Activated CD4-positive, alpha-beta T cell treated with anti-CD3 and anti-CD28 coated beads, Interleukin-2, amount 50 U/mL, for 1 hour (primary cell): ENCODE results near the gene NIPA2.

Source experiments
- DNase-seq: peaks from one replicate; pipeline ENCODE4 v3.0.0-alpha.2; 2020

Gene NIPA2

DNA sequence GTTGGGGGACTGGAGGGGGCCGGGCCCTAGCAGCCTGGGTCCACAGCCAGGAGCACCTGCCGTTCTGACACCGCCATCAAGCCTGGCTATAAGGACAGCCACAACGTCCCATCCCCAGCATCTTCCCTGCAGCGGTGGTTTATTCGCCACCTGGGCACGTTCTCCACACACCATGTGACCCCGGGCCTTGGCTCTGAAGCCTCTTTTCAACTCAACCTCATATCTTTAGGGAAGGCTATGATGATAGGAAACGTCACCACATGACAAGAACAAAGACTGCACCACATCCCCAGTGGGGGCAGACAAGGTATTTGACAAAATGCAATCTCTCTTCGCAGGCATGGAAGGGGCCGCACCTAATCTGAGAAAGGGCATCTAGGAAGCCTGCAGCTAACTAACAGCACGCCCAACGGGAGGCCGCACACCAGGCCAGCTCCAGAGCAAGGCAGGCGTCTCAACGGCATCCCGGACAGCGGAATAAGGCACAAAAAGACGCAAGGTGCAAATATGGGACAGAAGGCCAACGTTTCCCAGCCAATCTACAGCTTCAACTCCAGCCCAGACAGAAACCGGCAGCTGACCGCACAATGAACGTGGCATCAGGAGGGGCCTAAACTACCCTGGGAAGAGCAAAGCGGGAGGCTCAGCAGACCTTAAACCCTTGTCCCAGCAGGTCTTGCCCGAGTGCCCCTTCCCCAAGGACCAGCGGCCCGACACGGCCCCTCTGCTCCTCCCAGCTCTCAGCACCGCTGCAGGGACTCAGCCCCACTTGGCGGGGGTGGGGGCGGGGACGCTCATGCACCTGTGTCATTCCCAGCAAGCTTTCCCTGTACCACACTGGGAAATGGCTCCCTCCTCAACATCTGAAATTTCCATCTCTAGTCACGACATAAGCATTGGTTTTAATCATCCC lies 41.9 kb downstream of the NIPA2 start:
- DNase-seq = no peak

DNA sequence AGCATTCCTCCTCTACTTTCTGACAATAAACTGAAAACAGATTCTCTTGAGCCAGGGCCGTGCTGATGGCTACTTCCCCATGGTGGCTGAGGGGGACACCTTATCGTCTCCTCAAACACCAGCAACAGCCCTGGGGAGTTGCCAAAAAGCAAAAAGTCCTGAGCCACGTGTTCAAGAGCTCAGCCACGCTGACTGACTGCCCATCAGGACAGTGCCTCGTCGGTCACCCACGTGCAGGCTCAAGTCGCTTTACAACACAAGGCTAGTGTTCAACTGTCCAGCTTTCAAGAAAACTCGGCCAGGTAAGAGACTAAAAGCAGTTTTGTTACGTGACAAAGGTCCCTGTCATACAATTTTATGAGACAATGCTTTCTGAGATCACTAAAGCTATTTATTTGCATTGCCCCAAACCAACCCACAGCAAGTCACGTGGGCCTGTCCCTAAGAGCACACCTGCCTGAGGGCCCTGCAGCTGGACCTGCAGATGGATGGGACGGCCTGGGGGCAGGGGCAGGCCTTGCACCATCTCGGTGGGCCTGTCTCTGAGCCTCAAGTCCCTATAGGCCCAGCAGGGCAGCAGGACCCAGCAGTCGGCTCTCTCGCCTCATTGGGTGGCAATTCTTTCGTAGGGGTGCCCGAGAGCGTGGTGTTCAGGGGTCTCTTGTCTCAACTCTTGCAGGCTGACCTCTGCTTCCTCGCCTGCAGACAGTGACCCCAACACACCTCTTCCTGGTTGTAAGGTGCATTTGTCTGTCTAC lies 42.7 kb downstream of the NIPA2 start:
- DNase-seq = no peak

DNA sequence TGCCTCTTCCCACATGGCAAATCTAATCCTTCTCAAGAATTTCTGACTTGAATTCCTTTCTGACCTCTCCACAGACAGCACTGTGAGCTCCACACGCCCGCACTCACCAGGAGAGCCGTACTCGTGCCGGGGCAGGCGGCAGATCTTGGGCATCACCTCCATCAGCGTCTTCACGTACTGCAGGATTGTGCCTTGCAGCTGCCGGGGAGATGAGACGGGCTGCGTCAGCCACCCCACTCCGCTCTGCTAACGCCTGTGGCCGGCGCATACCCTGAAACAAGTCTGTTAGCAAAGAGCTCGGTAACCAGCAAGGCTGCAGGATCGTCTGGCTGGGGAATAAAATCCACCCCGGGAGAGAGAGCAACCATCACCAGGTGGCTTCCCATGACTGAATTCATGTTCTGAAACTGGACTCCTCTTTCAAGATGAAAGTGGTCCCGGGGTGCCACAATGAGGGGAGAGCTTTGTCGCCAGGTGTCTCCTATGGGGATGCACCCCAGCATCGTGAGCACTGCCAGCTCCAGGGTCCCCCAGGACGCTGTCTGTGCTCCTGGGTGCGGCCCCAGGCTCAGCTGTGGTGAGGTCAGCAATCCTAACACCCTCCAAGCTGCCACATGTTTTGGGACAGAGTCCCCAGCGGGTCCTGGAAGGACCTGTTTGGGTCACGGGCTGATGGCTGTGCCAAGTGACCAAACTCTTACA lies 43.4 kb downstream of the NIPA2 start:
- DNase-seq = no peak

DNA sequence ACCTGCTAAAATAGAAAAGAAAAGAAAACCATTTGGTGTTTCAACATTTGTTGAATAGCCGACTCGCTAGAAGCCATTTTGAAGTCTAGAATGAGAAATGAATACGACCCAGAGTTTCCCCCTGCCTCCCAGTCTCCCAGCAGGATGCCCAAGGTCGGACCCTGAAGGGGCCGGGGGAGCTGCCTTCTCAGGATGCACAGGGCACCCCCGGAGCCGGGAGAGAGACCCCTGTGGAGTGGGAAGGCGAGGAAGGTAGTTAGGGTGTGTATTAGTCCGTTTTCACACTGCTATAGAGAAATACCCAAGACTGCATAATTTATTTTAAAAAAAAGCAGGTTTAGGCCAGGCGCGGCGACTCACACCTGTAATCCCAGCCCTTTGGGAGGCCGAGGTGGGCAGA lies 44.7 kb downstream of the NIPA2 start:
- no peak for DNase-seq

DNA sequence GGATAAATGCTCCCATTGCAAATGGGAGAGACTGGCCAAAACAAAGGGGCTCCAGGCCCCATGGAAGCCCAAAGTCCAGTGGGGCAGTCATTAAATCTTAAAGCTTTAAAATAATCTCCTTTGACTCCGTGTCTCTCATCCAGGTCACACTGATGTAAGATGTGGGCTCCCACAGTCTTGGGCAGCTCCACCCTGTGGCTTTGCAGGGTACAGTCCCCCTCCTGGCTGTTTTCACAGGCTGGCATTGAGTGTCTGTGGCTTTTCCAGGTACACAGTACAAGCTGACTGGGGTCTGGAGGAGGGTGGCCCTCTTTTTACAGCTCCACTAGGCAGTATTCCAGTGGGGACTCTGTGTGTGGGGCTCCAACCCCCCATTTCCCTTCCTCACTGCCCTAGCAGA lies 45.9 kb downstream of the NIPA2 start:
- DNase-seq = no peak

DNA sequence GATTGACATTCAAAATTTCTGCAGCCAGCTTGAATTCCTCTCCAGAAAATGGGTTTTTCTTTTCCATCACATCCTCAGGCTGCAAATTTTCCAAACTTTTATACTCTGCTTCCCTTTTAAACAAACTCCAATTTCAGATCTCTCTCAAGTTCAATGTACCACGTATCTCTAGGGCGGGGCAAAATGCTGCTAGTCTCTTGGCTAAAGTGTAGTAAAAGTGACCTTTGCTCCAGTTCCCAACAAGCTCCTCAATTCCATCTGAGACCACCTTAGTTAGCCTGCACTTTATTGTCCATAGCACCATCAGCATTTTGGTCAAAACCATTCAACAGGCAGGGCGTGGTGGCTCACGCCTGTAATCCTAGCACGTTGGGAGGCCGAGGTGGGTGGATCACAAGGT lies 46.7 kb downstream of the NIPA2 start:
- no peak for DNase-seq

DNA sequence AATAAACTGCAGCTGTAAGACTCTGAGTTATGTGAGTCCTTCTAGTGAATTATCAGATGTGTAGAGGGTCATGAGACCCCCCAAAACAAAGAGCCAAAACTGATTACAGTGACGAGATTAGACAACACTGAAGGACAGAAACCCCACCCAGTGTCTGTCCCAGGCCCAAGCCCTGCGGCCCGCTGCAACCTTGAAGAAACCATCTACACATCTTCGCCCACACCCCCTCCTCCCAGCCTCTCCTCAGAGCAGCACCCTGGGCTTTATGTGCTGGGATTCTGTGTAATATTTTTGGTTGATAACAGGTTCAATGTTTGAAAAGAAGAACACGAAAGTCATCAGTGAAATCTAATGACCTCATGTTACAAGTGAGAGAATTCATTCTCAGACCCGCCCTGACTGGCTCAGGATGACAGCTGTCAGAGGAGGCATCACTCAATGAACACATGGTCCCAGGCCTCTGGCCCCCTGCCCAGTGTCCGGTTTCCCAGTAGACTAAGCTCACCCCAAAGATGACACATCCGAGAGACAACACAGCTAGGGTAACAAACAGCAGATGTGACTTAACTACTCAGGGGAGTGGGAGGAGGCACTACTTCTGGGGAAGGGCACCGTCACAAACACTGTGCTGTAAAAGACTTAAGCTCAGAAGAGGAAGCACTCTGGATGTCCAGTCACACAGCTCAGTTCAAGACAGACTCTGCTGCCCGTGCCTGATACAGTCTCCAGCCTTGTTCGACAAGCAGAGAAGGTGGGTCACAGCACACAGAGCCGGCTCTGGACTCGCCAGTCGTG lies 48.9 kb downstream of the NIPA2 start:
- no peak for DNase-seq

DNA sequence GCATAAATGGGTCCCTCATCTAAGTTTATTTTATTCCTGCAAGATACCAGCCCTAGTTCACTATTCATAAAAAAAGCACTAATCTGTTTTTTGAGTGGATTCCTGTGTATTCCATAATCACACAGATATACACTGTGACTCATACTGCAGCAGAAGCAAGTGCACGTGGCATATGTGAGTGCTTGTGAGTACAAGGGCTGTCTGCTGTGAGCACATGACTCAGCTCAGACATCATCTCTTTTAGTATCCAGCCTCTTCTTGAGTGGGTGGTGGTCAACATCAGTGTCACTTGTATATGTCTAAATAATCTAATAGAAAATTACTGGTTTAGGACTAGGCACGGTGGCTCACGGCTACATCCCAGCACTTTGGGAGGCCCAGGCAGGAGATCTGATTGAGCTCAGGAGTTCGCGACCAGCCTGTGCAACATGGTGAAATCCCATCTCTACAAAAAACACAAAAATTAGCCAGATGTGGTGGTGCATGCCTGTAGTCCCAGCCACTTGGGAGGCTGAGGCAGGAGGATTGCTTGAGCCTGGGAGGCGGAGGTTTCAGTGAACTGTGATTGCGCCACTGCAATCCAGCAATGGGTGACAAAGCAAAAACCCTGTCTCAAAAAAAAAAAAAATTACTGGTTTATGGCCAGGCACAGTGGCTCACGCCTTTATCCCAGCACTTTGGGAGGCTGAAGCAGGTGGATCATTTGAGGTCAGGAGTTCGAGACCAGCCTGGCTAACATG lies 49.8 kb downstream of the NIPA2 start:
- no peak for DNase-seq

DNA sequence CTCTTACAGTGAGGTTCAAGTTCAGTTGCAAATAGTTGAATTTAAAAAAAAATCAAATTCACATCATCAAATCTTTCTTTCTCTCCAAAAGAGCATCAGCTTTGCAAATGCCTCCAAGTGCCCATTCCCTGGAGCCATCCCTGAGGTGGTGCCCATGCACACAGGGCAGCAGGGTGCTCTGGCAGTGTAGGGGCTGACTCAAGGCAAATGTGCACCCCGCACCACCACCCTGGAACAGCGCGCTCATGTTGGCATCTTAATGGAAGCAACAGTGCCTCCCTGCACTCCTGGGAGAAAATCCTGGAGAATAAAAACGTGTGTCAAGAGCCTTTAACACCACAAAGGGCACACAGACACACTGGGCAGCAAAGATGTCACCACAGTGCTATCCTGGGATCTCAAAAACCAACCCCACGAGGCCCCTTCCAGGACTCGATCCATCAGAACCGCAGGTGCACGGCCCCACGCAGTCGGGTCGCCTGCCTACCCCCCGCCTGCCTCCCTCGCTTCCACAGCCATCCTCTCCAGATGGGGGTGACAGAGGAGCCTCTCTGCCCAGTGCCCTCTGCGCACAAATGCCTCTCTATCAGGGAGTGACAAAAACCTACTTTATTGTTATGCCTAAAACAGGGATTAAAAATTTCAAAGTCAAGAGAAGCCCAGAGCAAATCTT lies 50.8 kb downstream of the NIPA2 start:
- DNase-seq = no peak

DNA sequence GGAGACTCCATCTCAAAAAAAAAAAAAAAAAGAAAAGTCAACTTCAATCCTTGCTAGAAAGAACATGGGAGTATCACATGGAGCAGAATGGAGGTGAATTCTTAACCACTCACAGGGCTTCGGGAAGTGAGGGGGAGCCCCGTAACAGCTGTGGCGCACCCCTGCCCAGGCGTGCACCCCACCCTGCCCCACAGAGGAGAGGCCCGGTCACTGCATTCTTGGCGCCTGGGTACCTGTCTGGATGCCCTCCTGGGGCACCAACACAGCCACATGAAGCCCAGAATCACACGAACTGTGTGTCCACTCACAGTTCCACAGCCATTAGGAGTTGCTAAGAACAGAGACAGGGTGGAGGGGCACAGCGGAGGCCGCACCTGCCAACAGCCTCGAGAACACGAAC lies 51.8 kb downstream of the NIPA2 start:
- no peak for DNase-seq

DNA sequence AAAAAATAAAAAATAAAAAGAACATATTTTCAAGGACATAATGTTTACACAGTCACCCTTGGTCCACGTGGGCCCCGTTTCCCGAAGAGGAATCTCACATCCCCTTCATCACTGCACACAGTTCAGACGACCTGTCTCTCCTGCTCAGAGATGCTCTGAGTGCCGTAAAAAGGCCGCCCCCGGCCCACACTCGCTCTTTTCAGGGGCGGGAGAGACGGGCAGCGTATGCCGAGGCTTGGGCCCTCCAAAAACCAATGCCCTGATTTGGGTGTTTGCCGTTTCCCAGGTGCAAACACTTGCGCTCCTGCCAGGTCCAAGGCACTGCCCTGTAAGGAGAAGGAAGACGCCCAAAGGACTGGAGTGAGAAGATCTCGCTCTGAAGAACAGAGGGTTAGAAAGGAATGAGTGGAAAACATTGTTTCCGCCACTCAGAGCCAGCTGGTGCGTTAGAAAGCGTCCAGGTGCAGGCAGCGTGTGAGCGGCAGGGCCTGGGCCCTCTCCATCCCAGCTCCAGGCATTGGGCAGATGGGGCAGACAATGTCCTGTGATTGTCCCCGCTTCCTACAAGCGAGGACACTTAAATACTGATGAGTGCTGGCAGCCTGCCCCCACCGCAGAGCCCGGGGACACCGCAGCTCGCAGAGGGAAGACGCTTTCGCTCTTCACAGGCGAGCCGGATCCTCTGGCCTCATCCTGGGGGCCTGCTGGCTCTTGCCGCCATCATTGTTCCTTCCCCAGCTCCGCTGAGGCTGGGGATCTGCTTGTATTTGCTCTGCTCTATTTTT lies 53.2 kb downstream of the NIPA2 start:
- DNase-seq = no peak

DNA sequence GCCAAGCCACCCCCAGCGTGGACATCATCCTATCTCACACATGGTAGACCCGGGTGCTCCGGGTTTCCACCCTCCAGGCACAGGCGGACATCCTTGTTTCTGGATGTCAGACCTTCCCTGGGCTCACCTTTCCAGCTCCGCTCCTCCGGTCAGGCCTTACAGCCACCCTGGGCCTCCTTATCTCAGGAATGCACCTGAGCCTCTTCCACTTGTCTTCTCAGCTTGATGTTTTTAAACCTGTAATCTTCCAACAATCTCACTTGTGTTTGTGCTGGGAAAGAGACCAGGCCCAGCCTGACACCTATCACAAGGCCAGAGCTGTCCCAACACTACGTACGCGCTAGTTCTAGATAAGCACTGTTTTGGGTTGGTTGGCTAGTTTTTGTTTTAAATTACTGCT lies 53.9 kb downstream of the NIPA2 start:
- DNase-seq = no peak

DNA sequence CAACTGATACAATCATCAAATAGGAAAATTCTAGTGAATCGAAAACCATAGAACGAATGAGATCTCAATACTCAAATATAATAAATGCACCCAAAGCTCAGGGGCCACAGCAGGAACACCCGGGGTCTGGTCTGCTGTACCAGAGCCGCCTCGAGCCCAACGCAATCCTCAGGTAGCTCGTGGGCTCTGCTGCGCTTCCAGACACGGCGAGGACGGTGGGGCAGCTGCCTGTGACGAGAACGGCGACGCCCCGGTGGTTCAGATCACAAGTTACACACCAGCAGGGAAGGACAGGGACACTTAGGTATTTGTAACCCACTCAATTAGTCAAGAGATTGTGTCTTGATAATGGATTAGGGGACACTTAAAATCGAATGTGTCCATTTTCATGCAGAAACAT lies 54.6 kb downstream of the NIPA2 start:
- DNase-seq = no peak

DNA sequence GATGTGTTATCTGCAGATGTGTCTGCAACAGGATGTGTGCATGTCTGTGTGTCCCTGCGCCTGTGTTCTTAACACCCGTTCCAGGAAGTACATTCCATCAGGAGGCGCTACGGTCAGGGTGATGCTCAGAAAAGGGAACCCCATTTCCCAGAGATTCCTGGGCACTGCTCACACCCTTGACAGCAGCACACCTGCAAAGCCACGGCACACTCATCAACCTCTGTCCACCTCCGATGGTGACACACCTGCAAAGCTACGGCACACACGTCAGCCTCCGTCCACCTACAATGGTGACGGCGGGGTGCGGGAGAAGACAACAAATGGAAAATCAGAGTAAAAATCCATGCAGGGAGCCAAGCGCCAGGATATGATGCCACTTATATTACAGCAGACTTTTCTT lies 55.4 kb downstream of the NIPA2 start:
- no peak for DNase-seq

DNA sequence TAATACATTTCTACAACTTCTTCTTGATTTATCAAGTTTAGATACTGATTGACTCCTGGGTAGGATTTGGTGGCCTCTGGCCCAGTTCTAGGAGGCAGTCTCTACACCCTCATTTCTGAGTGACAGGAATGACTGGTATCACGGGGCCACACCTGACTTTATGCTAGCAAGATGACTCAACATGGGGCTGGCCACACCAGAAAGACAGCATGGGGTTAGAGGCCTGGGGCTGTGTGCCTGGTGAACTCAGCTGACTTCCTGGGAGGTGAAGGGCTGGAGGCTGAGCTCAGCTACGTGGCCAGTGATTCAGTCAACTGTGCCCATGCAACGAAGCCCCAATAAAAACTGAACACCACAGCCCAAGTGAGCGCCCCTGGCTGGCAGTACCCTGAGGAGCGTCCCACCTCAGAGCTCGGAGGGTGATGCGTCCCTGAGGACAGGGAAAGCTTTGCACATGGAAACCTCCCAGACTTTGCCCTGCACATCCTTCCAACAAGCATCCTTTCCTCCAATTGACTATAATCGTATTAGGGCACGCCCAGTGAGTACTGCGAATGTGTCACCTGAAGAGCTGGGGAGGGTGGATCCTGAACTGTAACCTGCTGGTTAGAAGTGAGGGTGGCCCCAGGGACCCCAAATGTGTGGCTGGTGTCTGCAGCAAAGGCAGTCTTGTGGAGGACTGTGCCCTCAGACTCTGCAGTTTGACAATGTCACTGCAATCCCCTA lies 57.2 kb downstream of the NIPA2 start:
- DNase-seq = no peak

DNA sequence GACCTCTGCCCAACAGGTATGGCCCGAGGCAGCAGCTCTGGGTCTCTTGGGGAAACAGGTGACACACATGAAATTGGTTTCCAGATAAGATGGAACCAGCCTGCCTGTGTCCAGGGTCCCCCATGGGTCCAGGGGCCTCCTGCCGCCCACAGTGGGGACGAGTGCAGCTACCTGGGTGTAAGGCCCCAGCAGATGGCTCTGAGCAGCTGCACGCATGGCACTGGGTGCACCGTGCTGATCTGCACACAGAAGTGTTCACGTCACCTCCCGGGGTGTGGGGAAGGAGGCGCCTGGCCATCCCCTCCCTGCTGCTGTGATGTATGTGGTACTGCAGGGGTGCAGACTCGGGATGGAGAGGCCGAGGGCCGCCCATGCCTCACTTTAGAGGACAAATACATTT lies 63.6 kb downstream of the NIPA2 start:
- no peak for DNase-seq

DNA sequence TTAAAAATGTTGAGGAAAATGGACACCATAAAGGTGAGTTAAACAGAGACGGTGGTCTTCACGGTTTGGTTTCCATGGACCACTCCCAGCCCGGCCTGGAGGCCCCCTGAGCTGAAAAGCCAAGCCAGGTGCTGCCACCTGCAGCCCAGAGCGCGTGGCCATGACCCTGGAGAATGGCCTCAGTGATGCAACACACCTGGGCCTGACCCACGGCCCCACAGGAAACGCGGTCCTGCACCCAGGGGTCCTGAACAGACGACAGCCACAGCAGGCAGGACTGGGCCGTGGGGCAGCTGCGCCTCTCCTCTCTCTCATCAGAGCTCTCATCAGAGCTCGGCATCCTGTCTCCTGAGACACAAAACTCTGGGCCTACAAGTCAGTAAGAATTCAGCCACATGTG lies 64.1 kb downstream of the NIPA2 start:
- DNase-seq = no peak

DNA sequence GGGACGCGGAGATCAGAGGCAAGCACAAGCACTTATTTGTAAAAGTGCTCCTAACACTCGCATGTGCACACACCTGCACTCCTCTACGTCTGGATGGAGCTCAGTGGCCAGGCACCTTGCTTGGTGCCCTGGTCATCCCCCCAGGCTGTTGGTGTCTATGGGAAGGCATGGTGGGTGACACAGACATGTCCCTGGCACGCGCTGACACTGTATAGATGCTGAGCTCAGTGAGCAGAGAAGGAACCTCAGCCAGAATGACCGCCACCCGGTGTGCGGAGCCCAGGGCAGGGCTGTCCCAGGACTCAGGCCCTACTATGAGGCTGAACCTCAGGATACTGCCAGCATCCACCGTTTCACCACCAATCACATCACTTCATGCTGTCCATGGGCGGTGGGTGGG lies 64.5 kb downstream of the NIPA2 start:
- no peak for DNase-seq

DNA sequence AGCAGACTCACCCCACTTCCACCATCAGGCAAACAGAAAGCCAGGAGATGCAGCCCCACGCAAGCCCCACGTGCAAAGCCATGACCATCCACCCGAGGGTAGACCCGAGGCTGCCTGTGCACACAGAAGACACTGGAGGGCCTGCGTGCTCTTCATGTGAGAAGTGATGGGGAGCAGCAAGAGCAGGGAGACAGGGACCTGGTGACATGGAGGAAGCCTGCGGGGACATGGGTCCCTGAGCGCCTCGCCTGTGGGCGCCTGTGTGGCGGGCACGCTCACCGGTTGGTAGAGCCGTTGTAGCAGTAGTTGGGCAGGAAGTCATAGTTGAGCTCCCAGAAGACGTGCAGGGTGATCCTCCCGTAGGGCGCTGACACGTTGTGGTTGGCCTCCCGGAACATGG lies 65.0 kb downstream of the NIPA2 start:
- no peak for DNase-seq

DNA sequence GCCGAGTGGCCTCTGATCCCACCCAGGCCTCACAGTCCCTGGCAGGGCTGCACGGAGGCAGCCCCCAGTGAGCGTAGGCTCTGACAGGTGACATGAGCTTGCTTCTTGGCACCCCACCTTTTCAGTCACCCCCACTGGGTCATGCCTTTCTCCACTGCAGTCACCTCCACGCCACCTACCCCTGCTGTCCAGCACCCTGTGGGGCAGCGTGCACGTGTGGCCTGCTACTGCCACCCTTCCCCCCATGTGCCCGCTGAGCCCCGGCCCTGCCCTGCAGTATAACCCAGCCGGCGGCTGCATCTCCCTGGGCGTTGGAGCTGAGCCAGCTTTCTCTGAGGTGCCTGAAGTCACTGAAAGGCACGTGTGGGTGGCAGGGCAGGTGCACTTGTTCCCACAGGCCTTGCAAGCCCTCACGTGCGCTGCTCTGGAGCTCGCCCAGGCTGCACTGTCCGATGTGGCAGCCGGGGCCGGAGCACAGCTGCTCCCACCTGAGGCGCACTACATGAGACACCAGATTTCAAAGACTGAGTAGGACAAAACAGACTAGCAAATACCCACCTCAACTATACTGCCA lies 65.6 kb downstream of the NIPA2 start:
- no peak for DNase-seq
